Measurements from ENCODE around the gene PEBP1.

PEBP1 gene

DNA sequence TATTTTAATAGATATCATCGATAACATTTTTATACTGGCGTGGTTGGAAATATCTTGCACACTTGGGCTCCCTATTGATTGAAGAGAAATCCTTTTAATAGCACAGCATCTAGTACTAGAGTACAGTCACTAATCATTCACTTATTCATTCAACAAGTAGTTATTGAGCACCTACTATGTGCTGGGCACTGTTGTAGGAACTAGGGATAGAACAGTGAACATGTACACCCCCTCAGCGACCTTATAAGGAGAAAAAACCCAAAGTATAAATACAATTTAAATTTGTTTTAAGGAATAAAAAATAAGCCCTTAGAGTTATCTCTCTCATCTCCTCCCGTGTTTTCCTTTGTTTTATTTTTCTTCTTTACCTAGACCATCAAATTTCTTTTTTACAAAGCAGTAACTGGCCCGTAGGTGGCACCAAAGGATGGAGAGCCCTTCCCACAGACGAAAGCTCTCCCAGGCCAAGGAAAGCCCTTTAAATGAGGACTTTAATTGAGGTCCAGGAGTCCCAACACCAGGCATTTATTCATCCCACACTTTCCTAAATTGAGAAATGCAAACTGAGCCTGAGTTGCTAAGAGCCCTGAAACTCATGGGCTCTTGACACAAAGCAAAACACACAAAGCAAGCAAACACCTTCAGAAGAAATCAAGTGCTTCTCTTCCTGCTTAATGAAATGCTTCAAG lies 29.0 kb downstream of the PEBP1 start:
- Mint-ChIP-seq H3K4me1 (peaks cover 21% of the 10 kb centered on the region), H3K27ac (peak overlapping the region; percentile 55), H3K36me3 (peaks cover 10% of the 10 kb centered on the region), H3K27me3 (no peaks in the 10 kb centered on the region), H3K9me3 (no peaks in the 10 kb centered on the region), H3K4me3 (no peak overlapping the region)

- Mint-ChIP-seq H3K4me1 (peaks cover 24% of the 10 kb centered on the region), H3K4me3 (no peak overlapping the region), H3K9me3 (no peaks in the 10 kb centered on the region), H3K27ac (no peak overlapping the region), H3K27me3 (no peaks in the 10 kb centered on the region), H3K36me3 (peaks cover 14% of the 10 kb centered on the region)
Observed at GRCh38 chr12:118166946-118167345, 31.0 kb downstream of the PEBP1 start.

DNA sequence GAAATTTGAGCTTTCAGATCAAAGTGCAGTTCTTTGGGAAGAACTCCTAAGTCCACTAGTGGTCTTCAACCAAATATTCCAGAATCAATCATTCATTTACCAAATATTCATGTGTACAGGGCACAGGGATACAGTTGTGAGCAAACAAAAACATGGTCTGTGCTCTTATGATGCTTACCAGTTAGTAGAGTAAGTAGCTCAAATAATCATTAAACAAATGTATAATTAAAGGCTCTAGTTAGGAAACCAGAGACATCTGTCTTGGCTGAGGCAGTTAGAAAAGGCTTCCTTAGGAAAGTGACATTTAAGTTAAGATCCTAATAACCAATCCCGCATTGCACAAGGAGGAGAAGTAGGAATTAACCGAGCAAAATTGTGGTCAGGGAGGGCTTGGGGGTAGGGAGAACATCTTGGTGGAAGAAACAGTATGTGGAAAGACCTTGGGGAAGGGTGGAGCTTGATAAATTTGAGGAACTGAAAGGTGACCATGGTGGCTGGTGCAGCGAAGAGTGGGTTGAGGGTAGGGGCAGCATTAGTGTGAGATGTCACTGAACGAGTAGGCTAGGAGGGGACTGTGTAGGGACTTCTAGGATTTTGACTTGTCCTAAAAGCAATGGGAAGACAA lies 40.0 kb downstream of the PEBP1 start:
- H3K36me3 Mint-ChIP-seq = peaks cover 22% of the 10 kb centered on the region
- no peaks in the 10 kb centered on the region for H3K9me3 Mint-ChIP-seq
- H3K27me3 Mint-ChIP-seq = no peaks in the 10 kb centered on the region
- H3K4me3 Mint-ChIP-seq = no peak overlapping the region
- no peaks in the 10 kb centered on the region for H3K4me1 Mint-ChIP-seq
- no peak overlapping the region for H3K27ac Mint-ChIP-seq

GRCh38 chr12:118183155-118183554 lies 47.2 kb downstream of the PEBP1 start:
- Mint-ChIP-seq H3K27ac (peak overlapping the region; percentile 68), H3K36me3 (peaks cover 7% of the 10 kb centered on the region), H3K4me3 (no peak overlapping the region), H3K27me3 (no peaks in the 10 kb centered on the region), H3K4me1 (peaks cover 32% of the 10 kb centered on the region), H3K9me3 (no peaks in the 10 kb centered on the region)

- Mint-ChIP-seq H3K4me3 (no peak overlapping the region), H3K36me3 (peaks cover 7% of the 10 kb centered on the region)
Observed at GRCh38 chr12:118183711-118184110, 47.8 kb downstream of the PEBP1 start.

GRCh38 chr12:118185602-118186397 lies 49.9 kb downstream of the PEBP1 start:
- H3K27ac Mint-ChIP-seq = peak overlapping the region; percentile 81
- no peaks in the 10 kb centered on the region for H3K9me3 Mint-ChIP-seq
- H3K4me3 Mint-ChIP-seq = no peak overlapping the region
- H3K4me1 Mint-ChIP-seq = peaks cover 32% of the 10 kb centered on the region
- H3K36me3 Mint-ChIP-seq = peaks cover 4% of the 10 kb centered on the region
- H3K27me3 Mint-ChIP-seq = no peaks in the 10 kb centered on the region

More at GRCh38 chr12:118183711-118184110, 47.8 kb downstream of the PEBP1 start:
- Mint-ChIP-seq H3K9me3 (no peaks in the 10 kb centered on the region), H3K4me1 (peaks cover 32% of the 10 kb centered on the region), H3K27me3 (no peaks in the 10 kb centered on the region), H3K27ac (no peak overlapping the region)

DNA sequence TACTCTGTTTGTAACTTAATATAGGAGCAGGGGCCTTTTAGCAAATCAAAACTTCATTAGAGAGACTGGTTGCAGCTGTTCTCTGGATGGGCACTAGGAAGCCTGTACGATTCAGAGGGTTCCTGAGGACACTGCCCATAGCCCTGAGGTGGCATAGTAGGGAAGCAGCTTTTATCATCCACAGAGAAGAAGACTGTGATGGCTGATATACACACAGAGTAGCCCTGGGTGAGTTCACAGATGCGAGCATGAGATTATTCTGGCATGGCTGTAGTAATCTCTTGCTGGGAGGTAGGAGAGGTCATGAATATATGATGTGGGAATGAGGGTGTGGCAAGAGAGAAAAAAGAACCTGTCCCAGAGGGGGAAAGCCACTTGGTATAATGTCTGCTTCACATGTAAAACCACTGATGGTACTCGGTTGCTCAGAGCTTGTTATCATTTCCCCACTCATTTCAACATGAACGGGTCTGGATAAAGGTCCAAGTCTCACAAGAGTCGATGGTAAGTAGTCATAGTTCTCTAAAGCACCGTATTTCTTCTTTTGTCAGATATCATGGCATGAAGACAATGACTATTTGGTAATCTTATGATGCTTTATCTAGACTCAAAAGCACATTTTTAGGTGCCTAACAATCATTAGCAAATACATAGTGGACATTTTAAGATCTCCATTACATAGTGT lies 52.0 kb downstream of the PEBP1 start:
- H3K4me3 Mint-ChIP-seq = no peak overlapping the region
- no peaks in the 10 kb centered on the region for H3K9me3 Mint-ChIP-seq
- no peaks in the 10 kb centered on the region for H3K27me3 Mint-ChIP-seq
- no peaks in the 10 kb centered on the region for H3K36me3 Mint-ChIP-seq
- peaks cover 25% of the 10 kb centered on the region for H3K4me1 Mint-ChIP-seq
- peak overlapping the region; percentile 71 for H3K27ac Mint-ChIP-seq

DNA sequence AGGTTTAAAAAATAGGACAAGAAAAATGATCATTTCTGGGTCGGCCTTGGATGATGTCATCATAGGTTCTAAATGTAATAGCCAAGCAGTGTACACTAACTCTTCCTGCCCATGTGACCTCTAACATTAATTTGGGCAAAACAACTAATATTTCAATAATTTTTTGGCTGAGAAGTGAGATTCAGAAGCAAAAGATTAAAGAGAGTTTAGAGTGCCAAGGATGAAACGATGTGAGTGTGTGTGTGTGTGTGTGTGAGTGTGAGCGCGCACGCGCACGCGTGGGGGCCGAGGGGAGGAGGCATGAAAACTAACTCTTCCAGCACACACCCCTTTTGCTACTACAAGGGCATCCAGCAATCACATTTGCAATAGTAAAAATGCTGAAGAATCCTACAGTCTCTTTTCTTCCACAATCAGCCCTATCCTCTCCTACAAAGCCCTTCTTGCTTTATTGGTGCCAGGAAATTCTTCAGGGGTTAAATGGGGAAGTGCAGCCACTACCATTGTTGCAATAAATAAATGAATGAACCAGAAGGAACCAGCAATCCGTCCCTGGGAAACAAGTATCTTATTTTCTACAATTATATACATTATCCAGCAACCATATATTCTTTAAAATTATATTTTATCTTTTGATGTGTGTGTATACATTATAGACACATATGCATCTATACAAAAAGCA lies 52.9 kb downstream of the PEBP1 start:
- H3K27ac Mint-ChIP-seq = no peak overlapping the region
- no peaks in the 10 kb centered on the region for H3K9me3 Mint-ChIP-seq
- H3K4me1 Mint-ChIP-seq = peaks cover 21% of the 10 kb centered on the region
- no peak overlapping the region for H3K4me3 Mint-ChIP-seq
- no peaks in the 10 kb centered on the region for H3K27me3 Mint-ChIP-seq
- no peaks in the 10 kb centered on the region for H3K36me3 Mint-ChIP-seq

DNA sequence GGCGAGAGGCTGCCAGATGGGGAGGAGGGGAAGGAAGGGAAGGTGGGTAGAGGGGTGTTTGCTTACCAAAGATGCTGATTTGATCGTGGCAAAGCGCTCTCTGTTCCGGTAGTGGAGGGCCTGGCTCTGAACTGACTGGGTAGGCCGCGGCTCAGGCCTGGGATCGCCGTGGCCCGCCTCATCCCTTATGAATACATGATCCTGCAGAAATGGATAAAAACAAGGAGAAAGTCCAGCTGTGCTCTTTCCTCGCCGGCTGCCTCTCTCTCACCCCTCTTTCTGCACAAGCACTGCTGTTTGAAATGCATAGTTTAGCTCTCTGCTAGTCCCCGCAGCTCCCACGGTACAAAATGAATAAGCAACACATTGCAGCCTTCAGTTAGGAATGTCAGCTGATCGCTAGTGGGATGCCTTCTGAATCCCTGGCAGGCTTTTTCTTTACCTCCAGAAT lies 53.8 kb downstream of the PEBP1 start:
- peaks cover 3% of the 10 kb centered on the region for H3K36me3 Mint-ChIP-seq
- no peak overlapping the region for H3K4me3 Mint-ChIP-seq
- no peak overlapping the region for H3K27ac Mint-ChIP-seq
- no peaks in the 10 kb centered on the region for H3K27me3 Mint-ChIP-seq
- H3K4me1 Mint-ChIP-seq = peaks cover 21% of the 10 kb centered on the region
- no peaks in the 10 kb centered on the region for H3K9me3 Mint-ChIP-seq

- Mint-ChIP-seq H3K36me3 (peaks cover 3% of the 10 kb centered on the region), H3K4me3 (no peak overlapping the region), H3K27ac (peak overlapping the region; percentile 41), H3K4me1 (peaks cover 21% of the 10 kb centered on the region), H3K27me3 (no peaks in the 10 kb centered on the region), H3K9me3 (no peaks in the 10 kb centered on the region)
Observed at GRCh38 chr12:118190266-118190665, 54.3 kb downstream of the PEBP1 start.

GRCh38 chr12:118193477-118193876 lies 57.6 kb downstream of the PEBP1 start:
- Mint-ChIP-seq H3K27ac (no peak overlapping the region), H3K9me3 (no peaks in the 10 kb centered on the region), H3K36me3 (peaks cover 9% of the 10 kb centered on the region), H3K4me3 (no peak overlapping the region), H3K27me3 (no peaks in the 10 kb centered on the region), H3K4me1 (no peaks in the 10 kb centered on the region)

DNA sequence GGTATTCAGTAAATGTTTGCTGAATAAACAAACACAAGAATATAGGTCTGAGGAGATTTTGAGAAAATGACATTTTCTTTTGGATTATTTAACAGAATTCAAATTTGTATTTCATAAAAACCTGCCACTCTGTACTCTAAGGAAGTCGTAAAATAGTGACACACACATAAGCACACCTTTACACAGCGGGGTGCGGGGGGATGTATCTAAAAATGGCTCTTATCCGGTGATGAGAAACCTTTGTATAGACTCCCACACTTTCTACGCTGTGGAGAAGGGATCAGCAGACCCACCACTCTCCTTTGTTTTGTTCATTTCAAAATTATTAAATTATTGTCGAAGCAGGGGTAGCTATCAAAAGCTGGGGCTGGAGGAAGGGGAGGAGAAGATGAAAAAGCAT lies 58.0 kb downstream of the PEBP1 start:
- no peak overlapping the region for H3K4me3 Mint-ChIP-seq
- H3K9me3 Mint-ChIP-seq = no peaks in the 10 kb centered on the region
- no peak overlapping the region for H3K27ac Mint-ChIP-seq
- H3K36me3 Mint-ChIP-seq = peaks cover 10% of the 10 kb centered on the region
- no peaks in the 10 kb centered on the region for H3K27me3 Mint-ChIP-seq
- no peaks in the 10 kb centered on the region for H3K4me1 Mint-ChIP-seq
